Measurements from ENCODE around the gene CCDC107.

GRCh38 chr9:35657546-35658136, 451 bp upstream of the CCDC107 start, which contains the start of gene RMRP:
- TF ChIP-seq, protein P1, sequence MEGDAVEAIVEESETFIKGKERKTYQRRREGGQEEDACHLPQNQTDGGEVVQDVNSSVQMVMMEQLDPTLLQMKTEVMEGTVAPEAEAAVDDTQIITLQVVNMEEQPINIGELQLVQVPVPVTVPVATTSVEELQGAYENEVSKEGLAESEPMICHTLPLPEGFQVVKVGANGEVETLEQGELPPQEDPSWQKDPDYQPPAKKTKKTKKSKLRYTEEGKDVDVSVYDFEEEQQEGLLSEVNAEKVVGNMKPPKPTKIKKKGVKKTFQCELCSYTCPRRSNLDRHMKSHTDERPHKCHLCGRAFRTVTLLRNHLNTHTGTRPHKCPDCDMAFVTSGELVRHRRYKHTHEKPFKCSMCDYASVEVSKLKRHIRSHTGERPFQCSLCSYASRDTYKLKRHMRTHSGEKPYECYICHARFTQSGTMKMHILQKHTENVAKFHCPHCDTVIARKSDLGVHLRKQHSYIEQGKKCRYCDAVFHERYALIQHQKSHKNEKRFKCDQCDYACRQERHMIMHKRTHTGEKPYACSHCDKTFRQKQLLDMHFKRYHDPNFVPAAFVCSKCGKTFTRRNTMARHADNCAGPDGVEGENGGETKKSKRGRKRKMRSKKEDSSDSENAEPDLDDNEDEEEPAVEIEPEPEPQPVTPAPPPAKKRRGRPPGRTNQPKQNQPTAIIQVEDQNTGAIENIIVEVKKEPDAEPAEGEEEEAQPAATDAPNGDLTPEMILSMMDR (IDR thresholded peaks at IDR 0.05; ENCODE audit: poor library complexity) = no peak
- TF ChIP-seq EZH2 (IDR thresholded peaks at IDR 0.05; ENCODE audit: borderline replicate concordance) = no peak
- no peak for TF ChIP-seq EZH2phosphoT487 (IDR thresholded peaks at IDR 0.05; ENCODE audit: low read depth, severe bottlenecking, unreplicated experiment)

Data from hepatocyte (in vitro differentiated cells).